GM12878 (cell line): ENCODE data around the gene PRR13. TPM values are rescaled to one million over a fixed set of nuclear protein-coding genes. Genes with fewer than 3 reads are reported as not detected.

Experiments used
- ATAC-seq: fragments of 200-7000 bp; cut with Tn5 transposase; 3 replicates; pipeline ENCODE4 v1.9.1; 2020; ENCODE audit warnings: mild to moderate bottlenecking, moderate library complexity
- BruUV-seq: library from RNA; stranded (reverse); fragments of 400-500 nt; replicated peaks from 2 replicates; lab custom pipeline; 2021; lab: Mats Ljungman, UMichigan
- CTCF ChIA-PET: fragments of 300-600 bp; sonication (Branson Sonifier 250); formaldehyde crosslinking; extraction: SDS; loops from one replicate; lab custom pipeline; 2021; ENCODE audit warnings: inconsistent platforms; lab: Yijun Ruan, JAX
- POLR2A ChIA-PET: fragments of 350-600 bp; formaldehyde crosslinking; extraction: SDS; loops from one replicate; lab custom pipeline; 2021; ENCODE audit warnings: inconsistent platforms; lab: Charles Lee
- RAD21 ChIA-PET: fragments of 300-600 bp; sonication (Branson Sonifier 250); formaldehyde crosslinking; loops from one replicate; lab custom pipeline; 2023; ENCODE audit warnings: antibody characterized with exemption; ENCODE audit not compliant: unreplicated experiment; lab: Charles Lee
- SMC1A ChIA-PET: fragments of 300-600 bp; sonication (Branson Sonifier 250); formaldehyde crosslinking; loops from one replicate; lab custom pipeline; 2023; ENCODE audit not compliant: unreplicated experiment, uncharacterized antibody; lab: Charles Lee
- DNase-seq: peaks from one replicate; pipeline ENCODE4 v3.0.0-alpha.2; 2011; ENCODE audit warnings: low read depth, low spot score
- FAIRE-seq: peaks from 3 replicates; lab custom pipeline; 2011; peaks lifted over from hg19 to GRCh38; lab: Jason Lieb, UNC
- H2AFZ ChIP-seq: 2 replicates; pipeline ENCODE4 v1.6.0; 2011; ENCODE audit warnings: low read depth, low read length, control low read depth; ENCODE audit not compliant: control insufficient read depth
- H3K27ac ChIP-seq: 2 replicates; pipeline ENCODE4 v1.5.1; 2011; ENCODE audit warnings: control low read depth; ENCODE audit not compliant: control insufficient read depth, insufficient read depth
- H3K27me3 ChIP-seq, 2 experiments: replicated peaks in 1 of 2; 2 replicates each; pipeline versions ENCODE4 v1.6.0 to v1.6.1; 2011; ENCODE audit warnings: low read length in 1 of 2; ENCODE audit not compliant: control insufficient read depth in 2 of 2, insufficient read depth in 2 of 2
- H3K36me3 ChIP-seq, 2 experiments: 2 replicates each; pipeline ENCODE4 v1.5.1; 2011; ENCODE audit warnings: low read length in 1 of 2; ENCODE audit not compliant: control insufficient read depth in 2 of 2, insufficient read depth in 2 of 2
- H3K4me1 ChIP-seq: 2 replicates; pipeline ENCODE4 v1.6.1; 2011; ENCODE audit warnings: mild to moderate bottlenecking, low read length, moderate library complexity, mixed read lengths; ENCODE audit not compliant: control insufficient read depth, insufficient read depth
- H3K4me2 ChIP-seq: 2 replicates; pipeline ENCODE4 v1.6.0; 2011; ENCODE audit warnings: control low read depth; ENCODE audit not compliant: control insufficient read depth, insufficient read depth
- H3K4me3 ChIP-seq: fragments of 200-600 bp; sonication (generic); 2 replicates; pipeline ENCODE4 v1.5.1; 2016
- H3K79me2 ChIP-seq: 2 replicates; pipeline ENCODE4 v1.6.0; 2011; ENCODE audit warnings: low read length; ENCODE audit not compliant: control insufficient read depth, insufficient read depth
- H3K9ac ChIP-seq: 2 replicates; pipeline ENCODE4 v1.8.0; 2011; ENCODE audit warnings: low read length, control low read depth, mixed read lengths; ENCODE audit not compliant: control insufficient read depth, insufficient read depth
- H3K9me3 ChIP-seq: replicated peaks from 3 replicates; pipeline ENCODE4 v1.5.1; 2011; ENCODE audit warnings: mild to moderate bottlenecking, low read length; ENCODE audit not compliant: control insufficient read depth, insufficient read depth
- H4K20me1 ChIP-seq: 2 replicates; pipeline ENCODE4 v1.6.0; 2011; ENCODE audit not compliant: control insufficient read depth, insufficient read depth
- BACH1 ChIP-seq: fragments of 450-650 bp; IDR thresholded peaks from 2 replicates; pipeline ENCODE4 v1.6.1; 2017; ENCODE audit warnings: mild to moderate bottlenecking, borderline replicate concordance
- CUX1 ChIP-seq: IDR thresholded peaks from 2 replicates; pipeline ENCODE4 v1.6.1; 2012; ENCODE audit warnings: improper control_type of control experiment, low read depth, low read length; ENCODE audit not compliant: insufficient replicate concordance
- EZH2 ChIP-seq: IDR thresholded peaks from 2 replicates; pipeline ENCODE4 v1.6.1; 2012; ENCODE audit warnings: low read depth, mild to moderate bottlenecking, control low read depth, inconsistent platforms, low read length, borderline replicate concordance; ENCODE audit not compliant: control insufficient read depth
- NFIC ChIP-seq: IDR thresholded peaks from 2 replicates; pipeline ENCODE4 v1.6.1; 2012; ENCODE audit warnings: low read depth, mild to moderate bottlenecking, inconsistent platforms, low read length, moderate library complexity
- PML ChIP-seq: IDR thresholded peaks from 2 replicates; pipeline ENCODE4 v1.6.1; 2012; ENCODE audit warnings: low read length, inconsistent platforms
- POLR2AphosphoS2 ChIP-seq: IDR thresholded peaks from 2 replicates; pipeline ENCODE4 v1.6.1; 2011; ENCODE audit warnings: low read depth, mild to moderate bottlenecking, low read length, improper control_type of control experiment, moderate library complexity
- POLR2AphosphoS5 ChIP-seq: IDR thresholded peaks from 2 replicates; pipeline ENCODE4 v1.6.1; 2011; ENCODE audit warnings: mild to moderate bottlenecking, low read length, inconsistent platforms
- RBBP5 ChIP-seq: fragments of 200-600 bp; sonication (generic); conservative IDR thresholded peaks from 2 replicates; pipeline ENCODE4 v1.6.1; 2016
- ZBED1 ChIP-seq: IDR thresholded peaks from 2 replicates; pipeline ENCODE4 v1.6.1; 2016; ENCODE audit warnings: borderline replicate concordance
- WGBS: methylation state at CpG from one replicate; pipeline ENCODE4 v1.1.6; 2016; ENCODE audit warnings: low lambda C conversion rate; ENCODE audit not compliant: insufficient replicate concordance, insufficient coverage; ENCODE audit errors: missing lambda C conversion rate; 5-methylcytosine and 5-hydroxymethylcytosine counted together
- in situ Hi-C: fragments of 300-500 bp; cut with MboI; formaldehyde crosslinking; loops from 9 replicates; pipeline ENCODE4 v1.14.3; 2018; ENCODE audit warnings: mixed read lengths
- intact Hi-C: fragments of 100-400 bp; cut with micrococcal nuclease; formaldehyde crosslinking; loops from one replicate; pipeline ENCODE4 v1.14.2; 2022; ENCODE audit not compliant: unreplicated experiment
- polyA plus RNA-seq, 11 experiments: library from polyadenylated mRNA; depleted of rRNA in 4 of 11; unstranded in 6 of 11; stranded (reverse) in 5 of 11; fragments of >200 nt; fragmentation: Nextera tagmentation in 4 of 11; fragmentation: Illumina TruSeq in 1 of 11; extraction: Ambion mirVana in 4 of 11; extraction: Trizol in 1 of 11; gene quantifications; 1 replicate in 1 of 11; 2 replicates in 10 of 11; pipeline versions ENCODE4 v1.2.1 to v1.2.3, GENCODE V29; 2011 to 2016; ENCODE audit warnings: inconsistent platforms in 2 of 11, missing spikeins in 2 of 11, low read depth in 1 of 11
- total RNA-seq, 4 experiments: library from RNA; depleted of rRNA in 3 of 4; stranded (reverse); fragments of >200 nt in 3 of 4; fragmentation: Illumina TruSeq in 1 of 4; extraction: Trizol in 1 of 4; gene quantifications; 2 replicates each; pipeline versions ENCODE4 v1.2.1 to v1.2.3, GENCODE V29; 2013 to 2021

The PRR13 gene
- total and polyA plus RNA-seq, 10 of the 15 experiments (the other 5 are each of a cell fraction or from before 2014, with no cell fraction given): 94.2 to 462 (median 276) TPM

GRCh38 chr12:53467880-53468279 is 26.3 kb downstream of the PRR13 start:
- RAD21 ChIA-PET: no interaction called here
- Histone ChIP-seq H2AFZ (no peak overlapping the region), H3K36me3 (peaks cover 37 to 73% of the 10 kb centered on the region in 2 experiments), H3K27me3 (no peaks in the 10 kb centered on the region), H4K20me1 (peaks cover 10% of the 10 kb centered on the region), H3K79me2 (peaks cover 10% of the 10 kb centered on the region), H3K4me1 (peaks cover 2% of the 10 kb centered on the region)
- CTCF ChIA-PET: interaction anchor here (0.8 to 2.2 kb wide), 2 partner anchors 9 to 172 kb away, joined by 4 to 10 read pairs; partner anchors contain the start of gene PFDN5
- WGBS: 100% methylated on average over 2 of the region's 2 CpGs
- no peak for FAIRE-seq
- TF ChIP-seq PML (0 out of 2 replicates have a peak, but pooled peaks have one; percentile 35), EZH2 (no peak)
- TF ChIP-seq, all 136 proteins: peak for 1
- POLR2A ChIA-PET: interaction anchor here (0.6 kb wide), 1 partner anchor 66 kb away, joined by 3 read pairs; no protein-coding TSS in a partner anchor
- no peak for DNase-seq
- Histone ChIP-seq H3K27ac (no peak overlapping the region), H3K9ac (no peak overlapping the region), H3K9me3 (no peaks in the 10 kb centered on the region), H3K4me3 (no peak overlapping the region), H3K4me2 (no peak overlapping the region)
- in situ Hi-C loops: no loop called here
- BruUV-seq: TSS peak; percentile 30
- intact Hi-C loops: no loop called here
- no peak for ATAC-seq
- SMC1A ChIA-PET: interaction anchor here (1.2 kb wide), 1 partner anchor 9 kb away, joined by 5 read pairs; no protein-coding TSS in a partner anchor

GRCh38 chr12:53468282-53468681 is 26.7 kb downstream of the PRR13 start:
- POLR2A ChIA-PET: interaction anchor here (0.6 kb wide), 1 partner anchor 67 kb away, joined by 3 read pairs; no protein-coding TSS in a partner anchor
- no peak overlapping the region for H3K9ac ChIP-seq
- H3K4me2 ChIP-seq: no peak overlapping the region
- FAIRE-seq (no peak), ATAC-seq (no peak), DNase-seq (no peak)
- H3K27me3 ChIP-seq: no peaks in the 10 kb centered on the region
- 92% methylated on average over 1 of the region's 1 CpG for WGBS
- SMC1A ChIA-PET: interaction anchor here (1.2 kb wide), 1 partner anchor 9 kb away, joined by 5 read pairs; no protein-coding TSS in a partner anchor
- no peaks in the 10 kb centered on the region for H3K4me1 ChIP-seq
- no peak overlapping the region for H3K4me3 ChIP-seq
- peaks cover 36 to 72% of the 10 kb centered on the region in 2 experiments for H3K36me3 ChIP-seq
- RAD21 ChIA-PET: no interaction called here
- H4K20me1 ChIP-seq: peaks cover 7% of the 10 kb centered on the region; the same call in 1 of the 2 replicates
- in situ Hi-C loops: no loop called here
- no peaks in the 10 kb centered on the region for H3K9me3 ChIP-seq
- no peak overlapping the region for H3K27ac ChIP-seq
- no peak overlapping the region for H2AFZ ChIP-seq
- no TSS peak for BruUV-seq
- TF ChIP-seq BACH1: no peak
- TF ChIP-seq NFIC: no peak
- no peak for TF ChIP-seq POLR2AphosphoS2
- no peak for TF ChIP-seq ZBED1
- TF ChIP-seq POLR2AphosphoS5: peak; percentile 84; the same call in 1 of the 2 replicates
- no peak for TF ChIP-seq RBBP5
- TF ChIP-seq CUX1: no peak
- intact Hi-C loops: no loop called here
- peaks cover 7% of the 10 kb centered on the region for H3K79me2 ChIP-seq
- CTCF ChIA-PET: interaction anchor here (0.8 to 2.2 kb wide), 3 partner anchors 9 to 173 kb away, joined by 3 to 10 read pairs (median 4); partner anchors contain the start of genes PFDN5 and TARBP2
